HepG2 (cell line): ENCODE measurements around the gene ZNF652. TPM values are rescaled to one million over a fixed set of nuclear protein-coding genes. Genes with fewer than 3 reads are reported as not detected.

ENCODE experiments used
- BORCS8-MEF2B ChIP-seq: sonication (generic); formaldehyde crosslinking; IDR thresholded peaks from 2 replicates; pipeline ENCODE4 v1.8.0; 2022; ENCODE audit warnings: mild to moderate bottlenecking, missing genetic modification reagents
- DDIT3 ChIP-seq: sonication (generic); formaldehyde crosslinking; IDR thresholded peaks from 2 replicates; pipeline ENCODE4 v1.4.0; 2020; ENCODE audit warnings: mild to moderate bottlenecking, missing genetic modification reagents
- FOSL2 ChIP-seq: sonication (generic); formaldehyde crosslinking; IDR thresholded peaks from 2 replicates; pipeline ENCODE4 v1.4.0; 2020; ENCODE audit warnings: missing genetic modification reagents
- KLF9 ChIP-seq: IDR thresholded peaks from 2 replicates; pipeline ENCODE4 v1.6.1; 2016; ENCODE audit warnings: low read depth
- NFE2L1 ChIP-seq: sonication (generic); formaldehyde crosslinking; IDR thresholded peaks from 2 replicates; pipeline ENCODE4 v1.4.0; 2020; ENCODE audit warnings: missing genetic modification reagents, mild to moderate bottlenecking, borderline replicate concordance
- NONO ChIP-seq, 2 experiments: fragments of 450-650 bp in 1 of 2; sonication (generic) in 1 of 2; formaldehyde crosslinking in 1 of 2; IDR thresholded peaks in 1 of 2; conservative IDR thresholded peaks in 1 of 2; 2 replicates each; pipeline versions ENCODE4 v1.6.1 to v1.8.0; 2017 to 2022; ENCODE audit warnings: mild to moderate bottlenecking in 1 of 2, missing genetic modification reagents in 1 of 2, moderate library complexity in 1 of 2
- PBX3 ChIP-seq: sonication (generic); formaldehyde crosslinking; IDR thresholded peaks from 2 replicates; pipeline ENCODE4 v1.8.1; 2023; ENCODE audit warnings: missing genetic modification reagents, inconsistent platforms, borderline replicate concordance
- POLR2AphosphoS5 ChIP-seq: IDR thresholded peaks from 2 replicates; pipeline ENCODE4 v1.6.1; 2012; ENCODE audit warnings: low read depth, low read length
- SP4 ChIP-seq: sonication (generic); formaldehyde crosslinking; IDR thresholded peaks from 2 replicates; pipeline ENCODE4 v1.8.1; 2023; ENCODE audit warnings: mild to moderate bottlenecking, missing genetic modification reagents
- TFDP1 ChIP-seq: IDR thresholded peaks from 2 replicates; pipeline ENCODE4 v1.6.1; 2016; ENCODE audit warnings: missing compliant biosample characterization, missing genetic modification reagents, borderline replicate concordance
- THAP8 ChIP-seq: sonication (generic); formaldehyde crosslinking; IDR thresholded peaks from 2 replicates; pipeline ENCODE4 v1.5.1; 2020; ENCODE audit warnings: missing genetic modification reagents, mild to moderate bottlenecking, borderline replicate concordance
- ZNF407 ChIP-seq: sonication (generic); formaldehyde crosslinking; IDR thresholded peaks from one replicate; pipeline ENCODE4 v1.5.1; 2020; ENCODE audit warnings: mild to moderate bottlenecking, missing genetic modification reagents; ENCODE audit errors: not compliant biosample characterization
- ZNF580 ChIP-seq: IDR thresholded peaks from 2 replicates; pipeline ENCODE4 v1.6.1; 2016; ENCODE audit warnings: low read depth, borderline replicate concordance
- ZNF614 ChIP-seq: IDR thresholded peaks from 2 replicates; pipeline ENCODE4 v1.6.1; 2018; ENCODE audit warnings: missing biosample characterization, missing genetic modification reagents, inconsistent platforms, borderline replicate concordance
- ZNF878 ChIP-seq: sonication (generic); formaldehyde crosslinking; IDR thresholded peaks from 2 replicates; pipeline ENCODE4 v1.8.1; 2023; ENCODE audit warnings: mild to moderate bottlenecking, missing genetic modification reagents, moderate library complexity
- polyA plus RNA-seq, 8 experiments: library from polyadenylated mRNA; depleted of rRNA in 3 of 8; stranded (reverse) in 7 of 8; unstranded in 1 of 8; fragments of >200 nt; fragmentation: Illumina TruSeq in 4 of 8; extraction: Trizol in 4 of 8; gene quantifications; 2 replicates each; pipeline versions ENCODE4 v1.2.1 to v1.2.3, GENCODE V29; 2011 to 2016; ENCODE audit warnings: low read depth in 4 of 8, missing spikeins in 1 of 8, mixed read lengths in 1 of 8; ENCODE audit not compliant: insufficient read depth in 1 of 8
- total RNA-seq, 5 experiments: library from RNA; depleted of rRNA; stranded (reverse); fragments of >200 nt; fragmentation: Illumina TruSeq; extraction: Trizol; gene quantifications; 2 replicates each; pipeline ENCODE4 v1.2.3, GENCODE V29; 2016; ENCODE audit warnings: low read depth in 1 of 5

ZNF652 gene
- total and polyA plus RNA-seq, 2 of the 13 experiments (the other 11 are each of a cell fraction or from before 2014, with no cell fraction given): 16.2 to 30.2 TPM

GRCh38 chr17:49361902-49362722 is at the start of gene ZNF652 (continued):
- no peak for TF ChIP-seq DDIT3 (CRISPR knock-in tag)
- no peak for TF ChIP-seq ZNF878 (CRISPR knock-in tag)
- TF ChIP-seq ZNF580: no peak
- peak; percentile 46; the same call in 1 of the 2 replicates for TF ChIP-seq TFDP1
- peak; percentile 95 for TF ChIP-seq KLF9
- peak; percentile 59; the same call in 1 of the 2 replicates for TF ChIP-seq SP4 (CRISPR knock-in tag)
- peak; percentile 21; the same call in 1 of the 2 replicates for TF ChIP-seq BORCS8-MEF2B (CRISPR knock-in tag)
- 0 out of 2 replicates have a peak, but pooled peaks have one; percentile 33 for TF ChIP-seq ZNF614 (CRISPR knock-in tag)
- peak; percentile 84 for TF ChIP-seq ZNF407
- peak; percentile 7; the same call in 1 of the 2 replicates for TF ChIP-seq FOSL2 (CRISPR knock-in tag)
- TF ChIP-seq NFE2L1 (CRISPR knock-in tag): no peak
- no peak for TF ChIP-seq THAP8 (CRISPR knock-in tag)
- TF ChIP-seq POLR2AphosphoS5: peak; percentile 56
- TF ChIP-seq NONO (IDR thresholded peaks at IDR 0.05): no peak
- peak; percentile 59; the same call in 1 of the 2 replicates for TF ChIP-seq NONO (CRISPR knock-in tag; conservative IDR thresholded peaks at IDR 0.05)
- TF ChIP-seq PBX3 (CRISPR knock-in tag): no peak
